Smooth muscle cell (in vitro differentiated cells): ENCODE results near the gene GMDS. TPM values are rescaled to one million over a fixed set of nuclear protein-coding genes. Genes with fewer than 3 reads are reported as not detected.

Source experiments
- DNase-seq: peaks from one replicate; lab custom pipeline; 2025; ENCODE audit not compliant: unreplicated experiment; lab: John Stamatoyannopoulos, UW
- H2AFZ ChIP-seq: fragments of 200-600 bp; sonication (generic); 2 replicates; pipeline ENCODE4 v1.6.0; 2016; ENCODE audit warnings: antibody characterized with exemption, low read depth, mild to moderate bottlenecking
- H3F3A ChIP-seq: fragments of 200-600 bp; sonication (generic); 2 replicates; pipeline ENCODE4 v1.6.0; 2017; ENCODE audit warnings: antibody characterized with exemption, low read depth
- H3K27ac ChIP-seq: fragments of 200-600 bp; sonication (generic); 2 replicates; pipeline ENCODE4 v1.5.1; 2016; ENCODE audit warnings: low read depth, mild to moderate bottlenecking
- H3K27me3 ChIP-seq: fragments of 200-600 bp; sonication (generic); 2 replicates; pipeline ENCODE4 v1.6.1; 2016; ENCODE audit warnings: low read depth, mild to moderate bottlenecking
- H3K36me3 ChIP-seq: fragments of 200-600 bp; sonication (generic); 2 replicates; pipeline ENCODE4 v1.5.1; 2016; ENCODE audit warnings: low read depth
- H3K4me1 ChIP-seq: fragments of 200-600 bp; sonication (generic); 2 replicates; pipeline ENCODE4 v1.5.1; 2016; ENCODE audit warnings: low read depth
- H3K4me2 ChIP-seq: fragments of 200-600 bp; sonication (generic); 2 replicates; pipeline ENCODE4 v1.6.0; 2016; ENCODE audit warnings: mild to moderate bottlenecking
- H3K4me3 ChIP-seq: fragments of 200-600 bp; sonication (generic); 2 replicates; pipeline ENCODE4 v1.5.1; 2016; ENCODE audit warnings: mild to moderate bottlenecking
- H3K79me2 ChIP-seq: fragments of 200-600 bp; sonication (generic); 2 replicates; pipeline ENCODE4 v1.6.0; 2016; ENCODE audit warnings: low read depth, mild to moderate bottlenecking
- H3K9ac ChIP-seq: fragments of 200-600 bp; sonication (generic); 2 replicates; pipeline ENCODE4 v1.6.0; 2016; ENCODE audit warnings: low read depth
- H3K9me3 ChIP-seq: fragments of 200-600 bp; sonication (generic); replicated peaks from 2 replicates; pipeline ENCODE4 v1.5.1; 2016; ENCODE audit warnings: low read depth
- H4K20me1 ChIP-seq: fragments of 200-600 bp; sonication (generic); 2 replicates; pipeline ENCODE4 v1.6.0; 2016; ENCODE audit warnings: low read depth
- WGBS: methylation state at CpG from one replicate; pipeline ENCODE4 v1.1.7; 2016; ENCODE audit warnings: low lambda C conversion rate; 5-methylcytosine and 5-hydroxymethylcytosine counted together
- polyA plus RNA-seq: library from polyadenylated mRNA; unstranded; fragments of >200 nt; fragmentation: Nextera tagmentation; extraction: Ambion mirVana; gene quantifications from 2 replicates; pipeline ENCODE4 v1.2.1, GENCODE V29; 2016
- total RNA-seq: library from RNA; depleted of rRNA; stranded (reverse); fragments of >200 nt; gene quantifications from 2 replicates; pipeline ENCODE4 v1.2.3, GENCODE V29; 2014
- TF ChIP-seq, protein P1 (sequence below): fragments of 200-600 bp; sonication (generic); IDR thresholded peaks from 2 replicates; pipeline ENCODE4 v1.5.1; 2017; ENCODE audit warnings: borderline replicate concordance, mild to moderate bottlenecking, antibody characterized with exemption; ENCODE audit not compliant: insufficient read depth, poor library complexity, severe bottlenecking

Gene GMDS
- total and polyA plus RNA-seq, 2 experiments from 2014 or later, result 3.7 to 8.5 TPM

DNA sequence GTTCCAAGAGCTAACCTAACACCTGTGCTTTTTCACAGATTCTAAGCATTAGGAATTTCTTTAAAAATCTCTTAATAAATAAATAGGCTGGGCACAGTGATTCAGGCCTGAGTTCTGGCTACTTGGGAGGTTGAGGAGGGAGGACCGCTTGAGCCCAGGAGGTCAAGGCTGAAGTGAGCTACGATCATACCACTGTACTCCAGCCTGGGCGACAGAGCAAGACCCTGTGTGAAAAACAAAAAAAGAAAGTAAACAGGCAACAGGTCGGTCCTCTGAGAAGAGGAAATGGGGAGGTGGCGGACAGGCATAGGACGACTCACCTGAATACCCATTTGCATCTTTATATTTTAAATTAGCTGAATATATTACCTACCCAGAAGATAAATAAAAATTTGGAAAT is 26.5 kb downstream of the GMDS start:
- Histone ChIP-seq H4K20me1 (no peaks in the 10 kb centered on the region), H3K79me2 (no peaks in the 10 kb centered on the region), H2AFZ (no peak overlapping the region), H3K36me3 (no peaks in the 10 kb centered on the region), H3K9ac (no peak overlapping the region), H3K9me3 (no peaks in the 10 kb centered on the region), H3K4me3 (no peak overlapping the region), H3F3A (no peaks in the 10 kb centered on the region), H3K27me3 (peaks cover 8% of the 10 kb centered on the region), H3K4me2 (no peak overlapping the region), H3K27ac (no peak overlapping the region), H3K4me1 (peaks cover 6% of the 10 kb centered on the region)
- 88% methylated on average over 6 of the region's 6 CpGs for WGBS
- TF ChIP-seq, protein P1, sequence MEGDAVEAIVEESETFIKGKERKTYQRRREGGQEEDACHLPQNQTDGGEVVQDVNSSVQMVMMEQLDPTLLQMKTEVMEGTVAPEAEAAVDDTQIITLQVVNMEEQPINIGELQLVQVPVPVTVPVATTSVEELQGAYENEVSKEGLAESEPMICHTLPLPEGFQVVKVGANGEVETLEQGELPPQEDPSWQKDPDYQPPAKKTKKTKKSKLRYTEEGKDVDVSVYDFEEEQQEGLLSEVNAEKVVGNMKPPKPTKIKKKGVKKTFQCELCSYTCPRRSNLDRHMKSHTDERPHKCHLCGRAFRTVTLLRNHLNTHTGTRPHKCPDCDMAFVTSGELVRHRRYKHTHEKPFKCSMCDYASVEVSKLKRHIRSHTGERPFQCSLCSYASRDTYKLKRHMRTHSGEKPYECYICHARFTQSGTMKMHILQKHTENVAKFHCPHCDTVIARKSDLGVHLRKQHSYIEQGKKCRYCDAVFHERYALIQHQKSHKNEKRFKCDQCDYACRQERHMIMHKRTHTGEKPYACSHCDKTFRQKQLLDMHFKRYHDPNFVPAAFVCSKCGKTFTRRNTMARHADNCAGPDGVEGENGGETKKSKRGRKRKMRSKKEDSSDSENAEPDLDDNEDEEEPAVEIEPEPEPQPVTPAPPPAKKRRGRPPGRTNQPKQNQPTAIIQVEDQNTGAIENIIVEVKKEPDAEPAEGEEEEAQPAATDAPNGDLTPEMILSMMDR, result no peak
- DNase-seq, result no peak

DNA sequence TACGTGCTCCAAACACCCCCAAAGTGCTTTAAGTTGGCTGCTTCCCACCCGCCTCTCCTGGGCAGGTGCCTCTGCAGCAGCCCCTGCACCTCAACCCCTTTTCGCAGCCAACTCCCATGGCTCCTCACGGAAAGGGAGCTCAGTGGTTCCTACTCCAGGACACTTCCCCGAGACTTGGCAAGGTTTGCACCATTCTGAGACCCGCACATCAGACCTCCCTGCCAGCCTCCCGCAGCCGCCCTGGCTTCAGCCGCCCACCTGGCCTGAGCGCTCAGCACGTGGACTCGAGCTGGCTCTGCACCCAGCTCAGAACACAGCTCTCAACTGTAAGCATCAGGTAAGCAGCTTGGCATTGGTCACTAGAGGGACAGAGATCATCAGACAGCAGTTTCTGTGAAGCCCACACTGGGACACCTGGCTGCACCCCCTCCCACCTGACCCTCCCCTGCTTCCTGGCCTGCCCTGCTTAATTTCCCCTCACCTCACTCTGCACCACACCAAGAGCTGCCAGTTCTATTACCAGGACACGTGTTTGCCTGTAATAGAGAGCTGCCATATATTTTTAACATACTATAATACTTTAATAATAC is 28.5 kb downstream of the GMDS start:
- DNase-seq, result no peak
- Histone ChIP-seq H3K27me3 (peaks cover 25% of the 10 kb centered on the region), H2AFZ (no peak overlapping the region), H4K20me1 (no peaks in the 10 kb centered on the region), H3K4me1 (peaks cover 3% of the 10 kb centered on the region), H3K9ac (no peak overlapping the region), H3K79me2 (no peaks in the 10 kb centered on the region), H3K27ac (no peak overlapping the region), H3K36me3 (no peaks in the 10 kb centered on the region), H3K4me2 (no peak overlapping the region), H3F3A (no peaks in the 10 kb centered on the region), H3K9me3 (no peaks in the 10 kb centered on the region), H3K4me3 (no peak overlapping the region)
- 88% methylated on average over 13 of the region's 13 CpGs for WGBS
- TF ChIP-seq, protein P1, result no peak

DNA sequence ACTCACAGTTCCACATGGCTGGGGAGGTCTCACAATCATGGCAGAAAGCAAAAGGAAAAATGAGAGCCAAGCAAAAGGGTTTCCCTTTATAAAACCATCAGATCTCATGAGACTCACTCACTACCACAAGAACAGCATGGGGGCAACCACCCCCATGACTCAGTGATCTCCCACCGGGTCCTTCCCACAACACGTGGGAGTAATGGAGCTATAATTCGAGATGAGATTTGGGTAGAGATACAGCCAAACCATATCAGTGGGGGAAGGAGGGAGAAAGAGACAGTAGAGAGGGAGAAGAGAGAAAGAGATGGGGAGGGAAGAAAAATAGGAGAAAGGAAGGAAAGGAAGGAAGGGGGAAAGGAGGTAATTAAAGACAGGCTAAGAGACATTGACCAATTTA is 30.1 kb downstream of the GMDS start:
- no peak overlapping the region for H3K4me2 ChIP-seq
- peaks cover 37% of the 10 kb centered on the region for H3K27me3 ChIP-seq
- no peaks in the 10 kb centered on the region for H3K4me1 ChIP-seq
- H3K27ac ChIP-seq, result no peak overlapping the region
- no peak overlapping the region for H3K9ac ChIP-seq
- TF ChIP-seq, protein P1, result no peak
- H4K20me1 ChIP-seq, result no peaks in the 10 kb centered on the region
- H3K4me3 ChIP-seq, result no peak overlapping the region
- DNase-seq, result no peak
- no peaks in the 10 kb centered on the region for H3K36me3 ChIP-seq
- no peak overlapping the region for H2AFZ ChIP-seq
- no peaks in the 10 kb centered on the region for H3F3A ChIP-seq
- 70% methylated on average over 3 of the region's 3 CpGs for WGBS
- H3K9me3 ChIP-seq, result no peaks in the 10 kb centered on the region
- H3K79me2 ChIP-seq, result no peaks in the 10 kb centered on the region

DNA sequence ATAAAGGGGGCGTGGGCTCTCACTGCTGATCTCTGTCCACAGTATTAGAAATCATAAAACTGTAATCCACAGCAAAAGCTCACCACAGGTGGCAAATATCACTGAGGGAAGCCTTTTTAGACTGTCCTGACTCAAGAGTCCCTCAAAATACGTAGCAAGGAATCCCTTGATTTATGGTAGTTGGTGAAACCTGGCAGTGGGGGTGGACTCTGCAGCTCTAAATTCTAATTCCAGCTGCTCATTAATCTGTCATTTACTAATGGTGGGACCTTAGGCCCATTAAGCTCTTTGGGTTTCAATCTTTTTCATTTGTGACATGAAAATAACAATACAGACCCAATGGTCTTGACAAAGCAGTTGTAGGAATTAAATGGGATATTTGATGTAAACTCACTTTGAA is 32.3 kb downstream of the GMDS start:
- H3K4me3 ChIP-seq, result no peak overlapping the region
- peaks cover 40% of the 10 kb centered on the region for H3K27me3 ChIP-seq
- WGBS, result 72% methylated on average over 2 of the region's 2 CpGs
- H3K9me3 ChIP-seq, result no peaks in the 10 kb centered on the region
- no peaks in the 10 kb centered on the region for H3F3A ChIP-seq
- H2AFZ ChIP-seq, result no peak overlapping the region
- no peaks in the 10 kb centered on the region for H4K20me1 ChIP-seq
- H3K36me3 ChIP-seq, result no peaks in the 10 kb centered on the region
- DNase-seq, result no peak
- H3K4me2 ChIP-seq, result no peak overlapping the region
- TF ChIP-seq, protein P1, result no peak
- H3K27ac ChIP-seq, result no peak overlapping the region
- no peaks in the 10 kb centered on the region for H3K4me1 ChIP-seq
- no peaks in the 10 kb centered on the region for H3K79me2 ChIP-seq
- no peak overlapping the region for H3K9ac ChIP-seq
